GM13977 (cell line): ENCODE results near the gene PAGR1.

ENCODE experiments used
- DNase-seq: peaks from one replicate; pipeline ENCODE4 v3.0.0; 2012; ENCODE audit warnings: low spot score
- CTCF ChIP-seq: IDR thresholded peaks from 2 replicates; pipeline ENCODE4 v1.5.1; 2012; ENCODE audit warnings: mild to moderate bottlenecking, control low read depth; ENCODE audit not compliant: insufficient read depth; ENCODE audit errors: extremely low read depth, missing control alignments
- in situ Hi-C: fragments of 300-500 bp; cut with MboI; formaldehyde crosslinking; loops from one replicate; pipeline ENCODE4 v1.12.0; 2022; ENCODE audit warnings: low sequenced_read_pairs, low pct_unique_long_range_greater_than_20kb, mixed read lengths, inconsistent platforms; ENCODE audit not compliant: unreplicated experiment

The PAGR1 gene

GRCh38 chr16:29802416-29802935 lies 13.5 kb upstream of the PAGR1 start:
- no peak for TF ChIP-seq CTCF
- no peak for DNase-seq
- in situ Hi-C loops, result no loop called here

GRCh38 chr16:29804020-29804419 lies 11.9 kb upstream of the PAGR1 start:
- DNase-seq, result no peak
- in situ Hi-C loops, result no loop called here
- no peak for TF ChIP-seq CTCF

- in situ Hi-C loops, result no loop called here
These were observed 11.3 kb upstream of the PAGR1 start for GRCh38 chr16:29804455-29805231.

GRCh38 chr16:29805232-29806098 lies 10.5 kb upstream of the PAGR1 start:
- peak; percentile 97 for DNase-seq
- in situ Hi-C loops, result no loop called here
- TF ChIP-seq CTCF, result no peak

More at GRCh38 chr16:29804455-29805231, 11.3 kb upstream of the PAGR1 start:
- no peak for DNase-seq
- TF ChIP-seq CTCF, result no peak

- in situ Hi-C loops, result no loop called here
- DNase-seq, result peak; percentile 89
- TF ChIP-seq CTCF, result no peak
These were observed 9.8 kb upstream of the PAGR1 start, which contains the start of gene MAZ for GRCh38 chr16:29806099-29806579. Gene MAZ, plus strand, starts transcription at chr16:29806529. Its CDS starts 173 bp downstream, at chr16:29806702.

GRCh38 chr16:29806641-29807425 lies 9.1 kb upstream of the PAGR1 start:
- TF ChIP-seq CTCF, result no peak
- in situ Hi-C loops, result no loop called here
- DNase-seq, result peak; percentile 62
